ENCODE measurements around the gene PIAS1.

Gene PIAS1

GRCh38 chr15:68034719-68035293 lies 19.3 kb upstream of the PIAS1 start:
- Histone ChIP-seq H3K4me3 (replicated peaks; ENCODE audit: insufficient read depth, low read length) (no peak overlapping the region), H3K27me3 (ENCODE audit: insufficient read depth, poor library complexity, severe bottlenecking) (no peaks in the 10 kb centered on the region), H3K27ac (replicated peaks) (no peak overlapping the region)
- DNase-seq (ENCODE audit: low read depth in 1 of 2, low spot score in 1 of 2), result no peak
- TF ChIP-seq REST (IDR thresholded peaks at IDR 0.05; ENCODE audit: insufficient replicate concordance, low read depth) (no peak), GABPA (IDR thresholded peaks at IDR 0.05; ENCODE audit: low read depth) (no peak), SPI1 (IDR thresholded peaks at IDR 0.05; ENCODE audit: borderline replicate concordance, low read depth) (no peak), POLR2AphosphoS5 (IDR thresholded peaks at IDR 0.05; ENCODE audit: low read depth) (no peak), CTCF (IDR thresholded peaks at IDR 0.05; ENCODE audit: insufficient read depth, low read length) (no peak)

GRCh38 chr15:68038246-68038645 lies 15.9 kb upstream of the PIAS1 start:
- Histone ChIP-seq H3K4me3 (replicated peaks; ENCODE audit: insufficient read depth, low read length) (no peak overlapping the region), H3K27ac (replicated peaks) (no peak overlapping the region), H3K27me3 (ENCODE audit: insufficient read depth, poor library complexity, severe bottlenecking) (no peaks in the 10 kb centered on the region)
- TF ChIP-seq REST (IDR thresholded peaks at IDR 0.05; ENCODE audit: insufficient replicate concordance, low read depth) (no peak), SPI1 (IDR thresholded peaks at IDR 0.05; ENCODE audit: borderline replicate concordance, low read depth) (no peak), GABPA (IDR thresholded peaks at IDR 0.05; ENCODE audit: low read depth) (no peak), POLR2AphosphoS5 (IDR thresholded peaks at IDR 0.05; ENCODE audit: low read depth) (no peak), CTCF (IDR thresholded peaks at IDR 0.05; ENCODE audit: insufficient read depth, low read length) (no peak)
- DNase-seq (ENCODE audit: low read depth in 1 of 2, low spot score in 1 of 2), result no peak

GRCh38 chr15:68040144-68040543 lies 14.0 kb upstream of the PIAS1 start:
- DNase-seq (ENCODE audit: low read depth in 1 of 2, low spot score in 1 of 2), result no peak
- TF ChIP-seq GABPA (IDR thresholded peaks at IDR 0.05; ENCODE audit: low read depth) (no peak), POLR2AphosphoS5 (IDR thresholded peaks at IDR 0.05; ENCODE audit: low read depth) (no peak), SPI1 (IDR thresholded peaks at IDR 0.05; ENCODE audit: borderline replicate concordance, low read depth) (no peak), REST (IDR thresholded peaks at IDR 0.05; ENCODE audit: insufficient replicate concordance, low read depth) (no peak), CTCF (IDR thresholded peaks at IDR 0.05; ENCODE audit: insufficient read depth, low read length) (no peak)
- no peaks in the 10 kb centered on the region for H3K27me3 ChIP-seq (ENCODE audit: insufficient read depth, poor library complexity, severe bottlenecking)
- no peak overlapping the region for H3K27ac ChIP-seq (replicated peaks)
- no peak overlapping the region for H3K4me3 ChIP-seq (replicated peaks; ENCODE audit: insufficient read depth, low read length)
